Measurements from ENCODE around the gene UBN2. TPM values are rescaled to one million over a fixed set of nuclear protein-coding genes. Genes with fewer than 3 reads are reported as not detected.

The UBN2 gene
- total and polyA plus RNA-seq, 10 of the 15 experiments (the other 5 are each of a cell fraction or from before 2014, with no cell fraction given), result 0.27 to 8.5 (median 2.5) TPM

- Histone ChIP-seq H3K36me3 (ENCODE audit: control insufficient read depth in 2 of 2, insufficient read depth in 2 of 2, low read length in 1 of 2) (no peaks in the 10 kb centered on the region), H3K4me3 (no peak overlapping the region), H3K79me2 (ENCODE audit: control insufficient read depth, insufficient read depth, low read length) (no peaks in the 10 kb centered on the region), H3K9ac (ENCODE audit: control insufficient read depth, insufficient read depth, low read length) (no peak overlapping the region), H3K27ac (ENCODE audit: control insufficient read depth, insufficient read depth) (no peak overlapping the region), H3K4me2 (ENCODE audit: control insufficient read depth, insufficient read depth) (no peak overlapping the region), H3K27me3 (replicated peaks in 1 of 2; ENCODE audit: control insufficient read depth in 2 of 2, insufficient read depth in 2 of 2, low read length in 1 of 2) (no peaks in the 10 kb centered on the region), H2AFZ (ENCODE audit: control insufficient read depth, low read depth, low read length) (no peak overlapping the region), H3K9me3 (replicated peaks; ENCODE audit: control insufficient read depth, insufficient read depth, low read length) (no peaks in the 10 kb centered on the region), H3K4me1 (ENCODE audit: control insufficient read depth, insufficient read depth, low read length) (no peaks in the 10 kb centered on the region), H4K20me1 (ENCODE audit: control insufficient read depth, insufficient read depth) (no peaks in the 10 kb centered on the region)
- intact Hi-C loops (cut with micrococcal nuclease; ENCODE audit: unreplicated experiment) (no loop called here), in situ Hi-C loops (cut with MboI) (no loop called here)
- ChIA-PET POLR2A (no interaction called here), SMC1A (ENCODE audit: uncharacterized antibody, unreplicated experiment) (no interaction called here), CTCF (interaction anchor here (0.8 kb wide), 1 partner anchor 117 kb away, joined by 3 read pairs; no protein-coding TSS in a partner anchor), RAD21 (ENCODE audit: unreplicated experiment) (no interaction called here)
- ATAC-seq (no peak), DNase-seq (ENCODE audit: low read depth, low spot score) (no peak), FAIRE-seq (no peak)
- TF ChIP-seq PRDM15 (CRISPR knock-in tag; IDR thresholded peaks at IDR 0.05) (no peak), CREB1 (IDR thresholded peaks at IDR 0.05; ENCODE audit: low read depth) (no peak), ZNF687 (IDR thresholded peaks at IDR 0.05) (no peak), TCF12 (IDR thresholded peaks at IDR 0.05; ENCODE audit: low read depth, low read length) (no peak), RAD51 (IDR thresholded peaks at IDR 0.05) (no peak), NR2C1 (IDR thresholded peaks at IDR 0.05) (no peak), NBN (IDR thresholded peaks at IDR 0.05) (no peak), CEBPZ (IDR thresholded peaks at IDR 0.05; ENCODE audit: low read depth, low read length) (no peak)
- WGBS (ENCODE audit: insufficient coverage, insufficient replicate concordance, low lambda C conversion rate, missing lambda C conversion rate), result 91% methylated on average over 3 of the region's 3 CpGs
- no TSS peak for BruUV-seq (replicated peaks)
Observed at GRCh38 chr7:139192014-139192706, 38.9 kb upstream of the UBN2 start.
